Thoracic aorta (tissue), 2 donors: Measurements from ENCODE around the gene PDCD10. TPM values are rescaled to one million over a fixed set of nuclear protein-coding genes. Genes with fewer than 3 reads are reported as not detected.

Source experiments
- ATAC-seq: fragments of 150-250 bp; one replicate; pipeline ENCODE4 v1.8.0; 2017; ENCODE audit warnings: low read depth; ENCODE audit not compliant: insufficient number of reproducible peaks, low FRiP score
- DNase-seq: peaks from one replicate; pipeline ENCODE4 v3.0.0-alpha.2; 2020; ENCODE audit warnings: low spot score
- H3K27ac ChIP-seq, 2 donors: fragments of 200-600 bp; sonication (generic); 1 replicate in 1 of 2; 2 replicates in 1 of 2; pipeline ENCODE4 v1.5.1; 2016; ENCODE audit warnings: mild to moderate bottlenecking in 2 of 2, moderate library complexity in 2 of 2
- H3K27me3 ChIP-seq: fragments of 200-600 bp; sonication (generic); replicated peaks from 2 replicates; pipeline ENCODE4 v1.6.0; 2016; ENCODE audit warnings: mild to moderate bottlenecking; ENCODE audit not compliant: insufficient read depth
- H3K36me3 ChIP-seq: fragments of 200-600 bp; sonication (generic); one replicate; pipeline ENCODE4 v1.5.1; 2016
- H3K4me1 ChIP-seq, 2 donors: fragments of 200-600 bp; sonication (generic); 1 replicate in 1 of 2; 2 replicates in 1 of 2; pipeline versions ENCODE4 v1.5.1 to v1.6.0; 2016; ENCODE audit warnings: low read depth in 2 of 2, mild to moderate bottlenecking in 1 of 2; ENCODE audit not compliant: control insufficient read depth in 1 of 2
- H3K4me3 ChIP-seq: fragments of 200-600 bp; sonication (generic); 2 replicates; pipeline ENCODE4 v1.5.1; 2016; ENCODE audit warnings: mild to moderate bottlenecking
- H3K9me3 ChIP-seq: fragments of 200-600 bp; sonication (generic); 2 replicates; pipeline ENCODE4 v1.5.1; 2016
- total RNA-seq, 2 donors: library from RNA; depleted of rRNA; stranded (reverse); fragments of >200 nt; gene quantifications; one replicate each; pipeline versions ENCODE4 v1.1.0 to v1.2.3, GENCODE V29; 2016
- TF ChIP-seq, protein P1 (sequence below): fragments of 200-600 bp; sonication (generic); IDR thresholded peaks from one replicate; pipeline ENCODE4 v1.5.1; 2019; ENCODE audit warnings: antibody characterized with exemption

PDCD10 gene
- total RNA-seq, 2 donors from 2014 or later = 55.5 to 77.3 TPM

DNA sequence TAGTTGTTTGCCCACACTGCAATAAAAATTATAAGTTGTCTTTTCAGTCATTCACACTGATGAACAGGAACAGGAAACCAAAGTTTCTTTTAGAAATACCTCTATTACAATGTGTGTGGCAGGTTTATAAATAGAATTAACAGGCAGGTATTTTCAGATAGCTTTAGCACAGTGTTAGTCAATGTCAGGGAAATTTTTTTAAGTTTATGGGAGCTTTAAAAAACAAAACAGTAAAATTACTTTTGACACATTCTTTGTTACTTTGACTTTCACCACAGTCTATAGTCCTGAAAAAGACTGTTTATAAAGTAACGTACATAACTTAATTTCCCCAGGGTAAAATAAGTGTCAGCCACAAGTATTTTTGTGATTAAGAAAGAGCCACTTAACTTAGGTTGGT is 38.9 kb upstream of the PDCD10 start:
- H3K4me3 ChIP-seq = no peak overlapping the region
- no peaks in the 10 kb centered on the region for H3K9me3 ChIP-seq
- no peak for ATAC-seq
- no peak for DNase-seq
- no peaks in the 10 kb centered on the region for H3K36me3 ChIP-seq
- TF ChIP-seq, protein P1, sequence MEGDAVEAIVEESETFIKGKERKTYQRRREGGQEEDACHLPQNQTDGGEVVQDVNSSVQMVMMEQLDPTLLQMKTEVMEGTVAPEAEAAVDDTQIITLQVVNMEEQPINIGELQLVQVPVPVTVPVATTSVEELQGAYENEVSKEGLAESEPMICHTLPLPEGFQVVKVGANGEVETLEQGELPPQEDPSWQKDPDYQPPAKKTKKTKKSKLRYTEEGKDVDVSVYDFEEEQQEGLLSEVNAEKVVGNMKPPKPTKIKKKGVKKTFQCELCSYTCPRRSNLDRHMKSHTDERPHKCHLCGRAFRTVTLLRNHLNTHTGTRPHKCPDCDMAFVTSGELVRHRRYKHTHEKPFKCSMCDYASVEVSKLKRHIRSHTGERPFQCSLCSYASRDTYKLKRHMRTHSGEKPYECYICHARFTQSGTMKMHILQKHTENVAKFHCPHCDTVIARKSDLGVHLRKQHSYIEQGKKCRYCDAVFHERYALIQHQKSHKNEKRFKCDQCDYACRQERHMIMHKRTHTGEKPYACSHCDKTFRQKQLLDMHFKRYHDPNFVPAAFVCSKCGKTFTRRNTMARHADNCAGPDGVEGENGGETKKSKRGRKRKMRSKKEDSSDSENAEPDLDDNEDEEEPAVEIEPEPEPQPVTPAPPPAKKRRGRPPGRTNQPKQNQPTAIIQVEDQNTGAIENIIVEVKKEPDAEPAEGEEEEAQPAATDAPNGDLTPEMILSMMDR = no peak
- H3K27ac ChIP-seq = no peak overlapping the region
- H3K27me3 ChIP-seq = no peaks in the 10 kb centered on the region
- H3K4me1 ChIP-seq = peaks cover 0 to 4% of the 10 kb centered on the region in 2 donors

DNA sequence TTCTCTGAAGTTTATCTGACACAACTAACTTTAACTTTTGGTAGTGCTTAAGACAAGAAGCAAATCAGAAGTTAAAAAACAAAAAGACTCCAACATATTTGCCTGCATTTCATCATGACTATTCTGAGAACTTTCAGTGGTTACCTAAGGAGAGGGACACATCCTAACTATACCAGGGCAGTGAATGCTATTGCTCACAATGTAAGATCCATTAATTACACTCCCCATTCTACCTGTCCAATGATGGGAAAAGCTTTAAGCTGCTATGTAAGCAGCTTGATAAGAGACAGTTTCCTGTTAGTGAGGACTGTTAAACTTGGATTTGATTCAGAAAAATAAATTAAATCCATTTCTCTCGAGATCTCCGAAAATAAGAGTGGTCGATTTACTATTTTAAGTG is 38.3 kb upstream of the PDCD10 start:
- H3K36me3 ChIP-seq = no peaks in the 10 kb centered on the region
- TF ChIP-seq, protein P1 = no peak
- H3K27me3 ChIP-seq = no peaks in the 10 kb centered on the region
- H3K9me3 ChIP-seq = no peaks in the 10 kb centered on the region
- H3K27ac ChIP-seq = no peak overlapping the region
- no peak overlapping the region for H3K4me3 ChIP-seq
- DNase-seq (no peak), ATAC-seq (no peak)
- peaks cover 0 to 4% of the 10 kb centered on the region in 2 donors for H3K4me1 ChIP-seq

DNA sequence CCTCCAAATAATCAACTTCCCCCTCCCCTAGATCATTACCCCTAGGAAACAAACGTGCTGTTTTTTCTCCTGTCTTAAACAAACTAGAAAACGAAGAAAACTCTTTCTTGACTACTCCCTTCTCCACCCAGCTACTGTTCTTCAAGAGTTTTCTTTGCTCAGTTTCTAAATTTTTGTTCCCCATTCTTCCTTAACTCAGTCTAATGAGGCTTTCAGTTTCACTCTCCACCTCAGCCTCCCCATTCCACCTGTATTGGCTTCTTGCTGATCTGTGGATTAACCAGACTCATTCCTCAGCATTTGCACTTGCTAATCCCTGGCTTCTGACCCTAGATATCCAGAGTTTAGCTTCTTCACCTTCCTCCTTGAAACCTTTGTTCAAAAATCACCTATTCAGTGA is 27.6 kb upstream of the PDCD10 start:
- TF ChIP-seq, protein P1 = no peak
- ATAC-seq = no peak
- H3K36me3 ChIP-seq = no peaks in the 10 kb centered on the region

DNA sequence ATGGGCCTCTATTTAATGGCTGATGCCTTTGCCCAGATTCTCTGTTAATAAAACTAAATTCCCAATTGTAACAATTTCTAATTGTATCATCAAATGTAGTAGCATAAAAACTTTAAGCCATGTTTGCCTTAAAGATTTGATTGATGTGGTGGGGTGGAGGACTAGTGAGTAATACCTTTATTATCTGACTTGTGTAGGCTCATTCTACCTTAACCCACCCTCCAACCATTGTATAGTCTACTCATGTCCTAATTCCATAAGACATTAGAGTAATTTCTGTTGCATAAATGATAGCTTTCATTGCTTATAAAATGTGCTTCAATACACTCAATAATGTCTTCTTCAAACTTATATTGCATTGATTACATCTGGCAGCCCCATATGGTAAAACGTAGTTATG is 26.6 kb upstream of the PDCD10 start:
- H3K27me3 ChIP-seq = no peaks in the 10 kb centered on the region
- no peak overlapping the region for H3K27ac ChIP-seq
- H3K4me1 ChIP-seq = no peaks in the 10 kb centered on the region
- no peaks in the 10 kb centered on the region for H3K9me3 ChIP-seq
- H3K36me3 ChIP-seq = no peaks in the 10 kb centered on the region
- ATAC-seq (no peak), DNase-seq (no peak)
- TF ChIP-seq, protein P1 = no peak
- H3K4me3 ChIP-seq = no peak overlapping the region

More for the DNA sequence above, 27.6 kb upstream of the PDCD10 start:
- H3K4me1 ChIP-seq = no peaks in the 10 kb centered on the region
- H3K27ac ChIP-seq = no peak overlapping the region
- H3K4me3 ChIP-seq = no peak overlapping the region
- H3K27me3 ChIP-seq = no peaks in the 10 kb centered on the region
- H3K9me3 ChIP-seq = no peaks in the 10 kb centered on the region
- no peak for DNase-seq

DNA sequence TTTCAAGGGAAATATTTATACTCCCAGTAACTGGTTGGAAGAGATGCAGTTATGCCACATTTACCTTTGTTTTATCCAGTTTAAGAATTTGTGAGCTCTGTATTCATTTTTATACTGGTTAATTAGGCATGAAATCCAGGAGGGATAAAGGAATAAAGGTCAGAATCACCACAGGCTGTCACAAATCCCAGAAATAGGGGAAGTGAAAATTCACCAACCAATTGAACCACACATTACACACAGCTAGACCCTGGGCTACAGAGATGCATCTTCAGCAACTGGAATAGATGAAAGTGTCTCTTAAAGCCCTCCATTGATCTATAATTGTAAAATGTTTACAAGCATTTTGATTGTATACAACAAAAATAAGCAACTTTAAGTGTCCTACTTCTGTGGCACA is 19.4 kb upstream of the PDCD10 start:
- ATAC-seq = no peak
- H3K9me3 ChIP-seq = no peaks in the 10 kb centered on the region
- TF ChIP-seq, protein P1 = no peak
- H3K27me3 ChIP-seq = no peaks in the 10 kb centered on the region
- no peaks in the 10 kb centered on the region for H3K4me1 ChIP-seq
- no peak for DNase-seq
- H3K27ac ChIP-seq = no peak overlapping the region
- no peak overlapping the region for H3K4me3 ChIP-seq
- H3K36me3 ChIP-seq = no peaks in the 10 kb centered on the region
